Measurements from ENCODE around the gene KLK1.
"Not testable (repeated sequence)": the region's sequence is repeated elsewhere in the genome, so short reads cannot be mapped to it uniquely, and the experiment has no call there.

Gene KLK1

DNA sequence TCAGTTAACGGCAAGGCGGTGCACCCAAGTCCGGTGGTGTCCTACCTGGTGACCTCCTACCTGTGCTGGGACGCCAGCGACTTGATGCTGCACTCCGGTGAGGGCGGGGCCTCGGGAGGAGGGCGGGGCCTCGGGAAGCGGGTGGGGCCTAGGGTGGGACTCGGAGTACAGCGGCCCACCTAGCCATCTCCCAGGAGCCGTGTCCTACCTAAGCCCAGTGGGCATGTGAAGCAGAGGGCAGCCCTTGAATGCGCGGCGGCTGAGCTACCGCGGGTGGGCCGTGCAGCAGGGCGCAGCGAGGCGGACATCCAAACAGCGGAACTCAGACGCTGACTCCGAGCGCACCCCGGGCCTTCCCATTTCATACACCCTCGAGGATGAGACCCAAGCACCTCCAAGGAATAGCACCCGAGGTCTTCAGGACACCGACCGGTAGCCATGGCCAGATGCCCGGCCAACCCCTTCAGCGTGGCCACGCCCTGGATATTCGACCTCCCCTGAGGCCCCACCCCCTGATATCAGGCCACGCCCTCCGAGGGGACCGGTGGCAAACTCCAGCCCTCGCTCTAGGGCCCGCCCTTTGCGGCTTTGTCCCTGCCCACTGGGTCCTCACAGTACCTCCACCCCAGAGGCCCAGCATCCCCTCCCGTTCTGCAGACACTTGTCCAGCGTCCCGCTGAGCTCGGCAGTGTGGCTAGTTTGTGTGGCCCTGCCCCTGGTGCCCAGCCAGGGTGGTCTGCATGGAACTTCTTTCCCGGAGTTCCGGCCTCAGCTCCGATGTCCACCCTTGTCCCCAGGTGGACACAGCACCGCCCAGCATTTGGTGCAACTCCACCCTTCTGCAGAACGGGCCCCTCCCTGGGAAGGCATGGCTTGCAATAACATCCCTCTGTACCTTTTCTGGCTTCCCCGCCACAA lies 5.4 kb downstream of the KLK1 start:
- DNase-seq (ENCODE audit: low read depth in 2 of 2) = no peak

- no peak for DNase-seq (ENCODE audit: low read depth in 2 of 2)
These were observed 8.1 kb downstream of the KLK1 start for GRCh38 chr19:50815439-50815838.

DNA sequence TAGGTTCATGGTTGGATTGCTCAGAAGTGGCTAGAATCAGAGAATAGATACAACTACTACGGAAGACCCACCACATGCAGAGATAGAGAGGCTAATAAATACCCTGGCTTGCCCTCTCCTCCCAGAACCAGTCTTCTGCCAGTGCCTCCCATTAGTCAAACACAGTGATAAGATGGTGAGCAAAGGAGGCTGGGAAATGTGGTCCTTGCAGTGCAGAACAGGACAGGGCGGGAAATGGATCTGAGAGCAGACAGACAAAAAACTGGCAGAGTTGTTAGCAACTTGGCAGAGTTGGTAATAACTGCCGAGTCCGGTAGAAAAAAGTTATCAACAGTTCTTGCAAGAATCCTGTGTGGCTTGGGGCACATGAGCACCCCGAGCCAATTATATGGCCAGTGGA lies 8.7 kb downstream of the KLK1 start:
- DNase-seq (ENCODE audit: low read depth in 2 of 2) = no peak

- DNase-seq (ENCODE audit: low read depth in 2 of 2) = no peak
These were observed 11.1 kb downstream of the KLK1 start for GRCh38 chr19:50812474-50812873.

GRCh38 chr19:50811622-50812238 lies 11.9 kb downstream of the KLK1 start:
- not testable (repeated sequence) for DNase-seq (ENCODE audit: low read depth in 2 of 2)

DNA sequence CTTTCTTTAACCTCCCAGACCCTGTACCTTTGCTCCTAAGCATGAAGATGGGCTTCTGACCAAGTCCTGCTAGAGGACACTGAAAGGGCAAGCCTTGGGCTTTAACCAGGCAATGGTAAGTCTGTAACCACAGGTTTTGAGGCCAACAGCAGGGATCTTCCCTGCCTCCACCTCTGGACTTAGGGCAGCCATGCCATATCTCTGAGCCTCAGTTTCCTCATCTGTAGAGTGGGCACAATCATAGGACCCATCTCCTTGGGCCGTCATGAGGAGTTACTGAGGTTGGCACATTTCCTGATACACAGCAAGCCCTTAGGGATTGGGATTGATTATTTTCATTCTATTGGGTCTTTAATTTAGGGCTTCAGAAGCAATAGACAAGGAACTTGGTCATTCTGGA lies 14.7 kb downstream of the KLK1 start:
- no peak for DNase-seq (ENCODE audit: low read depth in 2 of 2)

DNA sequence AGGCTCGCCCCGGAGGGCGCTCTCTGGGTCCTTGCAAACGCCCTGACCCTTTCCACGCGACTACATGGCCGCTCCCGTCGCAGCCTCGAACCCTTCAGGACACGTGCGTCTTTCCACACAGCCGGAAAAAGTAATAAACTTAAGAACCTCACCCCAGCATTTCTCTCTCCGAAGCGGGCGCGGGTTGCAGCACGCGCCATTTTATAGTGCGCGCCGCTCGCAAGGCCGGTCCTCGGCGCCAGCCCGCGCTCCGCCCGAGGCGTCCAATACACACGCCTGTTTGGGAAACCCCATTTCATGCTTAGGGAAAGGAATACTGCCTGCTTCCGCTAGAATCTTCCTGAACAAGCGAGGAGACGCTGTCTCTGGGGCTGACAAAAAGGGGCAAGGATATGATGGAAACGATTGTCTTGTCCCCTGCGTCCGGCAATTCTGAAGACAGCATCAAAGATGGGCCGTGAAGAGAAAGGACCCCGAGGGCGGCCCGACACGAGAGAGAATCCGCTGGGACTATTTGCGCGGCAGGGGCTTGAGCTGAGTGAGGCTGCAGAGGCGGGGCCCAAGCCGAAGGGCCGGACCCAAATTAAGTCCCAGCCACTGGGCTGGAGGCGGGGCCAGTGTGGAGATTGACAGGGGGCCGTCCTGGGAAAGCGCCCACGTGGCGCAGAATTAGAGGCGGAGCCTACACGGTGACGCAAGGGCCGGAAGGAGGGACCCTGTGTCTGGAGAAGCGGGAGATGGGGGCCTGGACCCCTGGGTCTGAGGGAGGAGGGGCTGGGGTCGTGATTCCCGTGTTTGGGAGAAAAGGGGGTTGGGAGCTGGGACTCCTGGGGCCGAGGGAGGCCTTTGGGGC lies 18.9 kb downstream of the KLK1 start:
- peak; percentile 97 to 98 for DNase-seq (ENCODE audit: low read depth in 2 of 2)

DNA sequence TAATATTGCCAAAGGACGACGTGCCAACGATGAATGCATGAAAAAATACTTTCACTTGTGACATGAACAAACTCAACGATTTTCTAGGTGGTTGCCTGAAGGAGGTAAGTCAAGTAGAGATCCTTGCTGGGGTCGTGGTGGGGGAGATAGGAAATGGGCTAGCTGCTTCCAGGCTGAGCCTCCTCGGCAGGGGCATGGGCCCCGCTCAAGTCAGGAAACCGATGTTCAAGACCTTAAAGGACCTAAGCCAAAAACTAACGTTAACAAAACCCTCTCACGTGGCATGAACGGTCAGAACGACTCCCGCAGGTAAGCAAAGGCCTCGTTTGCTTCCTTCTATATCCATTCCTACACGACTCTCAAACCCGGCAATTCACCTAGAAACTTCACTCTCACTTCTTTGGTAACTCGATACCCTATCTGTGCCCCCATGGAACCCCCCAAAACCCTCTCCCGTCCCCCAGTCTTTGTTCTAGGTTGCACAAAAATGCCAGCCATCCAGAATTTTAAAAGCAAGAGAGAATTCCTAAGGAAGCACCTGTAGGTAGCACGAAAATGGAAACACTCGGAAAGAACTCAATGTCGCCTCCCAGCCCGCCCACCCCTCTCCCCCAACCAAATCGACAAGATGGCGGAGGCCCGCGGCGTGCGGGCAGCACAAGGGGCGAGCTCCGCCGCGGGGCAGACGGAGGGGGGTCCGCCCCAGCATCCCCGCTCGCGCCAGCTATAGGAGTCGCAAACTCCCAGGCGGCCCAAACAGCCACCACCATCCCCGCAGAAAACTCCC lies 19.8 kb downstream of the KLK1 start:
- peak in 1 of 2 donors; percentile 29 for DNase-seq (ENCODE audit: low read depth in 2 of 2)

GRCh38 chr19:50801107-50801506 lies 22.5 kb downstream of the KLK1 start:
- no peak for DNase-seq (ENCODE audit: low read depth in 2 of 2)

- no peak for DNase-seq (ENCODE audit: low read depth in 2 of 2)
These were observed 24.1 kb downstream of the KLK1 start for GRCh38 chr19:50799547-50799851.

GRCh38 chr19:50798659-50799546 lies 24.7 kb downstream of the KLK1 start:
- DNase-seq (ENCODE audit: low read depth in 2 of 2) = no peak

- no peak for DNase-seq (ENCODE audit: low read depth in 2 of 2)
These were observed 25.6 kb downstream of the KLK1 start for GRCh38 chr19:50797781-50798658.

GRCh38 chr19:50797429-50797780 lies 26.2 kb downstream of the KLK1 start:
- no peak for DNase-seq (ENCODE audit: low read depth in 2 of 2)

DNA sequence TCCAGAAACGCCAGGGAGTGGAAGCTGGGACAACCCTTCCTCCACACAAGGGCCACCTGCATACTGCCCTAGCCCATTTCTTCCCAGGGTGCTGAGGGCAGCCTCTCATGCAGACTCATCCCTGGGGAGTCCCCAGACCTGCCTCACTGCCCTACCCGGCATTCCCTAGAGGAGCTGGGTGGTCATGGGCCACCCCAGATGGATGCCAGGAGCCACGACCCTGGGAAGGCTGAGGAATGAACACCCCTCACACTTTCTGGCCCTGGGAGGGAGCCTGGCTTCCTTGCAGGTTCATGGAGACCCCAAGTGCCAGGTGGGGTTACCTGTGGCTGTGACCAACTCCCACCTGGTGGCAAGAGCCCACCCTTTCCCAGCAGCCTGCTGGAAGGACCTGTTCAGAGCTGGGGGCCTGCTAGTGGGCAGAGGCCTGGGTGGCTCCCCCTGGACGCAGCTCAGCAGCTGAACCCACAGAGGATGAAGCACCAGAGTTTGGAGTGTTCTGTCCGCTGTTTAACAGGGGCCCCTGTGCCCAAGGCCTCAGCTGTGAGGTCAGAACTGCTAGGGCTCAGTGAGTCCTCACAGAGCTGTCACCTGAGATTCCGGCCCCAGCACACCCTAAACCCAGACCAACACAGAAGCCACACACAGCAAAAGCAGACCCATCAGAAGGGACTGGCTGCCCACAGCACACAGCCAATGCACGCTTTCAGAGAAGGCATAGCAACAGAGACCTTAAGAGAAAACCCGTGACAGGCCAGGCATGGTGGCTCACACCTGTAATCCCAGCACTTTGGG lies 26.8 kb downstream of the KLK1 start:
- DNase-seq (ENCODE audit: low read depth in 2 of 2) = no peak

DNA sequence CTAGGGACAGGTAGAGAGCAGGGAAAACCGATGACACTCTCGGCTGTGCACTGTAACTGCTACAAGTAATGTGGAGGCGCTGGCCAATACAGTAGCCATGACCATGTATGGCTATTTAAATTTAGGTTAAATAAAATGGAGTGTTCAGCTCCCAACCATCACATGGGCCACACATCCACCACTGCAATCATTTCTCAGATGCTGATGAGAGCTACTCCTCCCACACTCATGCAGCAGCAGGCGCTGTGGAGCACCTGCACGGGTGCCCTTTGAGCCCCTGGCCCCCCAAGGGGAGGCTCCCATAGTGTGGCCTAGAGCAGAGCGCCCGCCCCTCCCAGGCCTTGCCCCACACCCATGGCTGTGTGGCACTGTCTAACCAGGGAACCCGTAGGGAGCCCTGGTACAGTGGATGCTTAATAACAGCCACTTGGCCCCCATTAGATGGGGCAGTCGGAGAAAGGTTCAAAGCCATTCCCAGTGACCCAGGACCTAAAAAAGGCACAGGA lies 27.4 kb downstream of the KLK1 start:
- no peak for DNase-seq (ENCODE audit: low read depth in 2 of 2)

- no peak for DNase-seq (ENCODE audit: low read depth in 2 of 2)
These were observed 27.9 kb downstream of the KLK1 start for GRCh38 chr19:50795664-50796073.

GRCh38 chr19:50794876-50795663 lies 28.5 kb downstream of the KLK1 start:
- no peak for DNase-seq (ENCODE audit: low read depth in 2 of 2)
